Caco-2 (cell line): ENCODE measurements around the gene FAM47E. TPM values are rescaled to one million over a fixed set of nuclear protein-coding genes. Genes with fewer than 3 reads are reported as not detected.
A peak's percentile ranks its signal among the peaks of the same experiment; 100 is the strongest.

Experiments used
- BruUV-seq: library from RNA; stranded (reverse); fragments of 400-500 nt; replicated peaks from 2 replicates; lab custom pipeline; 2021; lab: Mats Ljungman, UMichigan
- CTCF ChIA-PET: fragments of 300-600 bp; sonication (Branson Sonifier 250); formaldehyde crosslinking; loops from one replicate; lab custom pipeline; 2022; ENCODE audit warnings: antibody characterized with exemption; lab: Charles Lee
- POLR2A ChIA-PET: fragments of 300-600 bp; sonication (Branson Sonifier 250); formaldehyde crosslinking; loops from one replicate; lab custom pipeline; 2022; ENCODE audit warnings: antibody characterized with exemption; lab: Charles Lee
- DNase-seq, 2 experiments: peaks; one replicate each; pipeline versions ENCODE4 v3.0.0 to v3.0.0-alpha.2; 2020 to 2022
- H3K27me3 ChIP-seq: replicated peaks from 2 replicates; pipeline ENCODE4 v1.6.0; 2011; ENCODE audit warnings: low read length; ENCODE audit not compliant: control insufficient read depth, insufficient read depth
- H3K36me3 ChIP-seq: 2 replicates; pipeline ENCODE4 v1.5.1; 2011; ENCODE audit warnings: low read length; ENCODE audit not compliant: control insufficient read depth, insufficient read depth
- H3K4me1 ChIP-seq: fragments of 250-450 bp; sonication (Bioruptor Pico); 2 replicates; pipeline ENCODE4 v1.5.1; 2020; ENCODE audit warnings: mild to moderate bottlenecking
- H3K4me3 ChIP-seq: 2 replicates; pipeline ENCODE4 v1.5.1; 2011; ENCODE audit warnings: low read depth, mild to moderate bottlenecking, control low read depth, low read length
- H3K9me3 ChIP-seq: fragments of 250-450 bp; sonication (Bioruptor Pico); 2 replicates; pipeline ENCODE4 v1.5.1; 2020; ENCODE audit warnings: mild to moderate bottlenecking, moderate library complexity
- H3K27ac Mint-ChIP-seq: one replicate; pipeline ENCODE4 v1.8.0; 2022; ENCODE audit warnings: mixed read lengths; ENCODE audit not compliant: unreplicated experiment
- H3K27me3 Mint-ChIP-seq: one replicate; pipeline ENCODE4 v1.8.0; 2022; ENCODE audit warnings: mixed read lengths; ENCODE audit not compliant: insufficient read depth, unreplicated experiment
- H3K36me3 Mint-ChIP-seq: one replicate; pipeline ENCODE4 v1.8.0; 2022; ENCODE audit warnings: mild to moderate bottlenecking, mixed read lengths; ENCODE audit not compliant: insufficient read depth, unreplicated experiment
- H3K4me1 Mint-ChIP-seq: one replicate; pipeline ENCODE4 v1.8.0; 2022; ENCODE audit warnings: low read depth, mixed read lengths; ENCODE audit not compliant: unreplicated experiment
- H3K4me3 Mint-ChIP-seq: one replicate; pipeline ENCODE4 v1.8.0; 2022; ENCODE audit warnings: mild to moderate bottlenecking, moderate library complexity, mixed read lengths; ENCODE audit not compliant: unreplicated experiment
- H3K9me3 Mint-ChIP-seq: one replicate; pipeline ENCODE4 v1.8.0; 2022; ENCODE audit warnings: mixed read lengths; ENCODE audit not compliant: unreplicated experiment
- CTCF ChIP-seq, 2 experiments: fragments of 200-600 bp in 1 of 2; IDR thresholded peaks; 1 replicate in 1 of 2; 2 replicates in 1 of 2; pipeline versions ENCODE4 v1.5.1 to v1.8.0; 2011 to 2022; ENCODE audit warnings: antibody characterized with exemption in 1 of 2, control low read depth in 1 of 2, inconsistent platforms in 1 of 2, low read depth in 1 of 2, low read length in 1 of 2, mild to moderate bottlenecking in 1 of 2, moderate library complexity in 1 of 2; ENCODE audit not compliant: insufficient read depth in 1 of 2, severe bottlenecking in 1 of 2, unreplicated experiment in 1 of 2
- intact Hi-C: fragments of 100-400 bp; cut with micrococcal nuclease; formaldehyde crosslinking; loops from one replicate; pipeline ENCODE4 v1.10.0; 2022; ENCODE audit not compliant: unreplicated experiment
- total RNA-seq: library from RNA; stranded (reverse); gene quantifications from 2 replicates; pipeline ENCODE4 v1.2.3, GENCODE V29; 2022

Gene FAM47E
- total RNA-seq, 1 experiment from 2014 or later = 6.6 TPM

- no peak overlapping the region for H3K4me3 ChIP-seq
- H3K9me3 ChIP-seq = peaks cover 5% of the 10 kb centered on the region; the same call in 1 of the 2 replicates
- intact Hi-C loops = loop anchor here (1.0 kb wide), 1 partner anchor 12 kb away; no protein-coding TSS in a partner anchor
- H3K27me3 ChIP-seq = no peaks in the 10 kb centered on the region
- no TSS peak for BruUV-seq
- no peaks in the 10 kb centered on the region for H3K36me3 ChIP-seq
- H3K36me3 Mint-ChIP-seq = no peaks in the 10 kb centered on the region
- H3K9me3 Mint-ChIP-seq = peaks cover 22% of the 10 kb centered on the region
- TF ChIP-seq CTCF (IDR thresholded peaks at IDR 0.05; ENCODE audit: insufficient read depth in 1 of 2, low read depth in 1 of 2, low read length in 1 of 2, severe bottlenecking in 1 of 2, unreplicated experiment in 1 of 2) = no peak
- H3K4me3 Mint-ChIP-seq = peak overlapping the region; percentile 11
- peaks cover 24% of the 10 kb centered on the region for H3K4me1 Mint-ChIP-seq
- H3K4me1 ChIP-seq = peaks cover 27% of the 10 kb centered on the region
- no peak overlapping the region for H3K27ac Mint-ChIP-seq
- no peaks in the 10 kb centered on the region for H3K27me3 Mint-ChIP-seq
- DNase-seq = no peak
- ChIA-PET CTCF (interaction anchor here (0.9 kb wide), 1 partner anchor 154 kb away, joined by 3 read pairs; no protein-coding TSS in a partner anchor), POLR2A (no interaction called here)
Observed at GRCh38 chr4:76224171-76224570, 27.4 kb upstream of the FAM47E start.

GRCh38 chr4:76226418-76226817, 25.1 kb upstream of the FAM47E start:
- H3K9me3 ChIP-seq = peaks cover 5% of the 10 kb centered on the region; the same call in 1 of the 2 replicates
- CTCF ChIA-PET = no interaction called here
- Mint-ChIP-seq H3K9me3 (peaks cover 24% of the 10 kb centered on the region), H3K36me3 (no peaks in the 10 kb centered on the region), H3K4me1 (peaks cover 18% of the 10 kb centered on the region), H3K4me3 (no peak overlapping the region), H3K27ac (no peak overlapping the region), H3K27me3 (no peaks in the 10 kb centered on the region)
- POLR2A ChIA-PET = no interaction called here
- BruUV-seq = no TSS peak
- H3K36me3 ChIP-seq = no peaks in the 10 kb centered on the region
- H3K4me1 ChIP-seq = peaks cover 31% of the 10 kb centered on the region
- no peaks in the 10 kb centered on the region for H3K27me3 ChIP-seq
- intact Hi-C loops = no loop called here
- DNase-seq = no peak
- no peak for TF ChIP-seq CTCF (IDR thresholded peaks at IDR 0.05; ENCODE audit: insufficient read depth in 1 of 2, low read depth in 1 of 2, low read length in 1 of 2, severe bottlenecking in 1 of 2, unreplicated experiment in 1 of 2)
- no peak overlapping the region for H3K4me3 ChIP-seq

- no TSS peak for BruUV-seq
- Histone ChIP-seq H3K9me3 (peaks cover 15% of the 10 kb centered on the region), H3K27me3 (no peaks in the 10 kb centered on the region), H3K36me3 (no peaks in the 10 kb centered on the region), H3K4me1 (peaks cover 63% of the 10 kb centered on the region), H3K4me3 (no peak overlapping the region)
- CTCF ChIA-PET = no interaction called here
- H3K27ac Mint-ChIP-seq = peak overlapping the region; percentile 95
- peaks cover 28% of the 10 kb centered on the region for H3K4me1 Mint-ChIP-seq
- intact Hi-C loops = no loop called here
- POLR2A ChIA-PET = no interaction called here
- TF ChIP-seq CTCF (IDR thresholded peaks at IDR 0.05; ENCODE audit: insufficient read depth in 1 of 2, low read depth in 1 of 2, low read length in 1 of 2, severe bottlenecking in 1 of 2, unreplicated experiment in 1 of 2) = no peak
- H3K9me3 Mint-ChIP-seq = peaks cover 26% of the 10 kb centered on the region
- H3K4me3 Mint-ChIP-seq = peak overlapping the region; percentile 52
- no peak for DNase-seq
- no peaks in the 10 kb centered on the region for H3K27me3 Mint-ChIP-seq
- peaks cover 31% of the 10 kb centered on the region for H3K36me3 Mint-ChIP-seq
Observed at GRCh38 chr4:76232681-76233080, 18.8 kb upstream of the FAM47E start.
